PC-9 (cell line): ENCODE results near the gene MYH6. TPM values are rescaled to one million over a fixed set of nuclear protein-coding genes. Genes with fewer than 3 reads are reported as not detected.

ENCODE experiments used
- BruUV-seq: library from RNA; stranded (reverse); fragments of 400-500 nt; replicated peaks from 2 replicates; lab custom pipeline; 2021; lab: Mats Ljungman, UMichigan
- CTCF ChIA-PET: fragments of 300-600 bp; sonication (Branson Sonifier 250); formaldehyde crosslinking; loops from one replicate; lab custom pipeline; 2022; ENCODE audit warnings: antibody characterized with exemption; lab: Charles Lee
- POLR2A ChIA-PET: fragments of 300-600 bp; sonication (Branson Sonifier 250); formaldehyde crosslinking; loops from one replicate; lab custom pipeline; 2022; ENCODE audit warnings: antibody characterized with exemption; ENCODE audit not compliant: unreplicated experiment; lab: Charles Lee
- DNase-seq, 2 experiments: peaks; one replicate each; pipeline versions ENCODE4 v3.0.0 to v3.0.0-alpha.2; 2015 to 2022; ENCODE audit warnings: mixed read lengths in 1 of 2
- H2AFZ ChIP-seq: fragments of 200-600 bp; sonication (generic); 2 replicates; pipeline ENCODE4 v1.8.1; 2017; ENCODE audit warnings: antibody characterized with exemption
- H3F3A ChIP-seq: fragments of 200-600 bp; sonication (generic); 2 replicates; pipeline ENCODE4 v1.8.1; 2017; ENCODE audit warnings: antibody characterized with exemption, mild to moderate bottlenecking, low read depth; ENCODE audit not compliant: insufficient read depth
- H3K27ac ChIP-seq: fragments of 200-600 bp; sonication (generic); 2 replicates; pipeline ENCODE4 v1.6.1; 2016; ENCODE audit warnings: mixed run types
- H3K27me3 ChIP-seq: fragments of 200-600 bp; sonication (generic); 2 replicates; pipeline ENCODE4 v1.6.1; 2016; ENCODE audit warnings: low read depth, mixed run types; ENCODE audit not compliant: insufficient read depth
- H3K36me3 ChIP-seq: fragments of 200-600 bp; sonication (generic); 2 replicates; pipeline ENCODE4 v1.6.1; 2016; ENCODE audit warnings: low read depth, mixed run types
- H3K4me1 ChIP-seq: fragments of 200-600 bp; sonication (generic); replicated peaks from 2 replicates; pipeline ENCODE4 v1.6.1; 2016; ENCODE audit warnings: mixed run types; ENCODE audit not compliant: insufficient read depth
- H3K4me2 ChIP-seq: fragments of 200-600 bp; sonication (generic); 2 replicates; pipeline ENCODE4 v1.6.1; 2017; ENCODE audit warnings: mixed run types
- H3K4me3 ChIP-seq: fragments of 200-600 bp; sonication (generic); 2 replicates; pipeline ENCODE4 v1.6.1; 2016; ENCODE audit warnings: mixed run types
- H3K79me2 ChIP-seq: fragments of 200-600 bp; sonication (generic); 2 replicates; pipeline ENCODE4 v1.6.1; 2017; ENCODE audit warnings: low read depth, mixed run types
- H3K9me2 ChIP-seq: fragments of 200-600 bp; sonication (generic); 2 replicates; pipeline ENCODE4 v1.8.1; 2017; ENCODE audit warnings: mild to moderate bottlenecking; ENCODE audit not compliant: insufficient read depth
- H3K9me3 ChIP-seq: fragments of 200-600 bp; sonication (generic); 2 replicates; pipeline ENCODE4 v1.8.1; 2016; ENCODE audit warnings: low read depth; ENCODE audit not compliant: insufficient read depth
- H4K20me1 ChIP-seq: fragments of 200-600 bp; sonication (generic); 2 replicates; pipeline ENCODE4 v1.8.1; 2017; ENCODE audit not compliant: insufficient read depth
- EZH2 ChIP-seq: fragments of 200-600 bp; sonication (generic); IDR thresholded peaks from 2 replicates; pipeline ENCODE4 v1.8.0; 2017; ENCODE audit warnings: antibody characterized with exemption, low read depth
- intact Hi-C: fragments of 100-400 bp; cut with micrococcal nuclease; formaldehyde crosslinking; loops from one replicate; pipeline ENCODE4 v1.10.0; 2022; ENCODE audit not compliant: unreplicated experiment
- total RNA-seq: library from RNA; stranded (reverse); gene quantifications from 2 replicates; pipeline ENCODE4 v1.2.3, GENCODE V29; 2021
- TF ChIP-seq, protein P1 (sequence below): fragments of 200-600 bp; sonication (generic); conservative IDR thresholded peaks from 2 replicates; pipeline ENCODE4 v1.6.1; 2017; ENCODE audit warnings: mixed run types, antibody characterized with exemption, mild to moderate bottlenecking, moderate library complexity

The MYH6 gene
- total RNA-seq, 1 experiment from 2014 or later = not detected

GRCh38 chr14:23385244-23385641 is 22.8 kb downstream of the MYH6 start:
- H2AFZ ChIP-seq = no peak overlapping the region
- peaks cover 75% of the 10 kb centered on the region for H3K27me3 ChIP-seq
- TF ChIP-seq, protein P1, sequence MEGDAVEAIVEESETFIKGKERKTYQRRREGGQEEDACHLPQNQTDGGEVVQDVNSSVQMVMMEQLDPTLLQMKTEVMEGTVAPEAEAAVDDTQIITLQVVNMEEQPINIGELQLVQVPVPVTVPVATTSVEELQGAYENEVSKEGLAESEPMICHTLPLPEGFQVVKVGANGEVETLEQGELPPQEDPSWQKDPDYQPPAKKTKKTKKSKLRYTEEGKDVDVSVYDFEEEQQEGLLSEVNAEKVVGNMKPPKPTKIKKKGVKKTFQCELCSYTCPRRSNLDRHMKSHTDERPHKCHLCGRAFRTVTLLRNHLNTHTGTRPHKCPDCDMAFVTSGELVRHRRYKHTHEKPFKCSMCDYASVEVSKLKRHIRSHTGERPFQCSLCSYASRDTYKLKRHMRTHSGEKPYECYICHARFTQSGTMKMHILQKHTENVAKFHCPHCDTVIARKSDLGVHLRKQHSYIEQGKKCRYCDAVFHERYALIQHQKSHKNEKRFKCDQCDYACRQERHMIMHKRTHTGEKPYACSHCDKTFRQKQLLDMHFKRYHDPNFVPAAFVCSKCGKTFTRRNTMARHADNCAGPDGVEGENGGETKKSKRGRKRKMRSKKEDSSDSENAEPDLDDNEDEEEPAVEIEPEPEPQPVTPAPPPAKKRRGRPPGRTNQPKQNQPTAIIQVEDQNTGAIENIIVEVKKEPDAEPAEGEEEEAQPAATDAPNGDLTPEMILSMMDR = no peak
- TF ChIP-seq EZH2 = no peak
- no peak overlapping the region for H3K4me3 ChIP-seq
- no TSS peak for BruUV-seq
- H3K4me1 ChIP-seq = no peaks in the 10 kb centered on the region
- POLR2A ChIA-PET = no interaction called here
- no peaks in the 10 kb centered on the region for H3K9me3 ChIP-seq
- intact Hi-C loops = no loop called here
- H3K4me2 ChIP-seq = no peak overlapping the region
- no peak overlapping the region for H3K27ac ChIP-seq
- no peak for DNase-seq
- H3F3A ChIP-seq = no peaks in the 10 kb centered on the region
- CTCF ChIA-PET = no interaction called here
- H3K36me3 ChIP-seq = no peaks in the 10 kb centered on the region
- H3K9me2 ChIP-seq = no peaks in the 10 kb centered on the region
- H3K79me2 ChIP-seq = no peaks in the 10 kb centered on the region
- no peaks in the 10 kb centered on the region for H4K20me1 ChIP-seq

- Histone ChIP-seq H3K36me3 (no peaks in the 10 kb centered on the region), H3K9me3 (no peaks in the 10 kb centered on the region), H3K4me1 (no peaks in the 10 kb centered on the region), H3K9me2 (no peaks in the 10 kb centered on the region), H3K27ac (no peak overlapping the region), H3K4me3 (no peak overlapping the region), H4K20me1 (no peaks in the 10 kb centered on the region), H3K4me2 (no peak overlapping the region), H3F3A (no peaks in the 10 kb centered on the region), H3K79me2 (no peaks in the 10 kb centered on the region), H2AFZ (no peak overlapping the region), H3K27me3 (peaks cover 75% of the 10 kb centered on the region)
- CTCF ChIA-PET = no interaction called here
- no peak for DNase-seq
- no TSS peak for BruUV-seq
- intact Hi-C loops = no loop called here
- POLR2A ChIA-PET = no interaction called here
- no peak for TF ChIP-seq EZH2
- TF ChIP-seq, protein P1 = no peak
These were observed 23.6 kb downstream of the MYH6 start for GRCh38 chr14:23384364-23385080.

DNA sequence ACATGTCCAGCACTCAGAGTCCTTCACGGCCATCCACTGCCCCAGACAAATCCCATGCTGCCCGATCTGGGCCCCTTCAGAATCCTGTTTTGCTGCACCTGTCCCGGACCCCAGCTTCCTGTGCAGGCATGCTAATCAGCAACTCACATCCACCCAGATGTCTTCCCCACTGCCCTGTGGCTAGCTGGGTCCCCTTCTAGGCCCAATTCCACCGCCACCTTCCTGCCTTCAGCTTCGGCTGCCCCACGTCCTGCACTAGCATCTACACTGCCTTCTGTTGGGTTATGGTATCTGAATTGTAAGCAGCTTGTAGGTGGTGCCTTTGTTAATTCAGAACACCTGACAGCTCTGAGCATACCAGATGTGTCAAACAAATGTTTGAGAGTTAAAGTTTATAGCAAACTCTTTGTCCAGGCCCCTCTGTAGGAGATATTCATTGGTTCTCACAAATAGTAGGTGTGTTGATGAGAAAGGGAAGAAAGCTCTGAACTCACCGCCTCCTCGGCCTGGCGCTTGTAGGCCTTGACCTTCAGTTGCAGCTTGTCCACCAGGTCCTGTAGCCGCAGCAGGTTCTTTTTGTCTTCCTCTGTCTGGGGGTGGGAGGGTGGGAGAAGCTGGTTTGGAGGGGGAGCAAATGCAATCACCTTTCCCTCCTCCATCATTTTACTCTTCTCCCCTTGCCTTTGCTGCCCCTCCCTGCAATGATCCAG is 25.2 kb downstream of the MYH6 start:
- POLR2A ChIA-PET = no interaction called here
- intact Hi-C loops = no loop called here
- H3K4me3 ChIP-seq = no peak overlapping the region
- H3K27me3 ChIP-seq = peaks cover 71% of the 10 kb centered on the region
- CTCF ChIA-PET = no interaction called here
- H3K4me1 ChIP-seq = no peaks in the 10 kb centered on the region
- no peak overlapping the region for H3K27ac ChIP-seq
- no peaks in the 10 kb centered on the region for H3K9me3 ChIP-seq
- H3K4me2 ChIP-seq = no peak overlapping the region
- H3K79me2 ChIP-seq = no peaks in the 10 kb centered on the region
- BruUV-seq = no TSS peak
- no peaks in the 10 kb centered on the region for H3K9me2 ChIP-seq
- no peak for TF ChIP-seq EZH2
- TF ChIP-seq, protein P1 = no peak
- no peaks in the 10 kb centered on the region for H4K20me1 ChIP-seq
- H2AFZ ChIP-seq = no peak overlapping the region
- no peaks in the 10 kb centered on the region for H3F3A ChIP-seq
- H3K36me3 ChIP-seq = no peaks in the 10 kb centered on the region
- no peak for DNase-seq
